HG02970 (cell line): ENCODE data around the gene BRD8.
"Not testable (repeated sequence)": the region's sequence is repeated elsewhere in the genome, so short reads cannot be mapped to it uniquely, and the experiment has no call there.

Experiments used
- ATAC-seq: cut with Tn5 transposase; IDR thresholded peaks from one replicate; pipeline ENCODE4 v1.9.1; 2021; ENCODE audit warnings: mild to moderate bottlenecking, moderate library complexity, moderate number of reproducible peaks; ENCODE audit not compliant: unreplicated experiment, low FRiP score

BRD8 gene

GRCh38 chr5:138178516-138179276 is at the start of gene BRD8, which contains the start of gene KIF20A:
Gene BRD8 (minus strand): TSS chr5:138178630. CDS start chr5:138178614, 16 bp downstream.
Gene KIF20A (plus strand): TSS chr5:138179112. CDS start chr5:138179681, 569 bp downstream.
- peak; percentile 85 for ATAC-seq

- no peak for ATAC-seq
These were observed 48.5 kb upstream of the BRD8 start for GRCh38 chr5:138226910-138227309.

GRCh38 chr5:138224712-138225111 is 46.3 kb upstream of the BRD8 start:
- ATAC-seq, result no peak

- ATAC-seq, result no peak
These were observed 45.1 kb upstream of the BRD8 start for GRCh38 chr5:138223532-138223931.

GRCh38 chr5:138216799-138217198 is 38.4 kb upstream of the BRD8 start:
- no peak for ATAC-seq

- peak; percentile 94 for ATAC-seq
These were observed 35.0 kb upstream of the BRD8 start, which contains the start of gene CDC23 for GRCh38 chr5:138213161-138214029. Gene CDC23 (minus strand): TSS chr5:138213323. CDS start chr5:138213312, 11 bp downstream.

GRCh38 chr5:138212828-138213160 is 34.4 kb upstream of the BRD8 start:
- peak; percentile 14 for ATAC-seq

- ATAC-seq, result no peak
These were observed 32.6 kb upstream of the BRD8 start for GRCh38 chr5:138210985-138211384.

GRCh38 chr5:138193859-138194258 is 15.4 kb upstream of the BRD8 start:
- ATAC-seq, result not testable (repeated sequence)

- no peak for ATAC-seq
These were observed 14.4 kb upstream of the BRD8 start for GRCh38 chr5:138192826-138193225.

- ATAC-seq, result no peak
These were observed 10.2 kb upstream of the BRD8 start for GRCh38 chr5:138188626-138189025.

GRCh38 chr5:138186002-138186447 is 7.6 kb upstream of the BRD8 start:
- no peak for ATAC-seq

- ATAC-seq, result no peak
These were observed 4.4 kb upstream of the BRD8 start for GRCh38 chr5:138182808-138183207.

GRCh38 chr5:138180841-138181240 is 2.4 kb upstream of the BRD8 start:
- no peak for ATAC-seq

GRCh38 chr5:138180183-138180782 is 1.9 kb upstream of the BRD8 start:
- ATAC-seq, result no peak

GRCh38 chr5:138179277-138179857 is 937 bp upstream of the BRD8 start:
- no peak for ATAC-seq

- peak; percentile 3 for ATAC-seq
These were observed 402 bp downstream of the BRD8 start for GRCh38 chr5:138177941-138178515.

GRCh38 chr5:138170299-138170698 is 8.1 kb downstream of the BRD8 start:
- no peak for ATAC-seq

- ATAC-seq, result no peak
These were observed 9.3 kb downstream of the BRD8 start for GRCh38 chr5:138169124-138169523.

- ATAC-seq, result no peak
These were observed 14.7 kb downstream of the BRD8 start for GRCh38 chr5:138163721-138164120.
